Activated CD8-positive, alpha-beta memory T cell treated with anti-CD3 and anti-CD28 coated beads for 4 hours (primary cell): Measurements from ENCODE around the gene CCN6.
"Not testable (repeated sequence)": the region's sequence is repeated elsewhere in the genome, so short reads cannot be mapped to it uniquely, and the experiment has no call there.

Source experiments
- DNase-seq, 2 donors: peaks; one replicate each; pipeline ENCODE4 v3.0.0-alpha.2; 2020; ENCODE audit warnings: low read depth in 2 of 2

CCN6 gene

DNA sequence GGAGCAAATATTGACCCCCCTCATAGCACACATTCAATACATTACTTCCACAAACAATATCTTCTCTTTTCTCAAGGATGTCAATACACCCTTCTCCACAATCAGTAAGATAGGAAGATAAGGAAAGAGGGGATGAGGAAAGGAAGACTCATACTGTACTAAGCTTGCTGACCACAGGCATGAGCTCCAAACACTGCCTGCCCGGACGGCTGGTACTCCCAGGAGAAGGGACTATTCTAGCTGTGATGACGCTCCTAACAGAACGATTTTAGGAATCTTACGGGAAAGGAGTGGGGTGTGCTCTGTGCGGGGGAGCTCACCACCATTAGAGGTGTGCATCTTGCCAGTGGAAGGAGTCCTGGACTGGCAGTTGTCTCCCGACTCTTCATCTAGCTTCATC is 3.9 kb upstream of the CCN6 start:
- DNase-seq: no peak

- DNase-seq: no peak
Observed at GRCh38 chr6:112050429-112050828, 3.5 kb upstream of the CCN6 start.

DNA sequence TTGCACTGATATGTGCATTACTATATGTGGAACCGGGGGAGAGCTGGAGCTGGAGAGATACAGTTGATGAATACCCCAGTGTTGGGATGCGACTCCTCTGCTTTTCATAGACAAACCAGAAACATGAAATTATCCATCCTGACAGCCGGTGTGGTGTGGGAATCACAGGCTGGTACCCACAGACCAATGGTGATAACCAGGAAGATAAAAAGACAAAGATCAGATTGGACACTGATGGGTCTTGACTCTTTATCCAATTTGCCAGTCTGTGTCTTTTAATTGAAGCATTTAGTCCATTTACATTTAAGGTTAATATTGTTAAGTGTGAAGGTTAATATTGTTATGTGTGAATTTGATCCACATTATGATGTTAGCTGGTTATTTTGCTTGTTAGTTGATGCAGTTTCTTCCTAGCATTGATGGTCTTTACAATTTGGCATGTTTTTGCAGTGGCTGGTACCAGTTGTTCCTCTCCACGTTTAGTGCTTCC is 2.6 kb upstream of the CCN6 start:
- not testable (repeated sequence) for DNase-seq

GRCh38 chr6:112054555-112055190 is 769 bp downstream of the CCN6 start:
- no peak for DNase-seq

DNA sequence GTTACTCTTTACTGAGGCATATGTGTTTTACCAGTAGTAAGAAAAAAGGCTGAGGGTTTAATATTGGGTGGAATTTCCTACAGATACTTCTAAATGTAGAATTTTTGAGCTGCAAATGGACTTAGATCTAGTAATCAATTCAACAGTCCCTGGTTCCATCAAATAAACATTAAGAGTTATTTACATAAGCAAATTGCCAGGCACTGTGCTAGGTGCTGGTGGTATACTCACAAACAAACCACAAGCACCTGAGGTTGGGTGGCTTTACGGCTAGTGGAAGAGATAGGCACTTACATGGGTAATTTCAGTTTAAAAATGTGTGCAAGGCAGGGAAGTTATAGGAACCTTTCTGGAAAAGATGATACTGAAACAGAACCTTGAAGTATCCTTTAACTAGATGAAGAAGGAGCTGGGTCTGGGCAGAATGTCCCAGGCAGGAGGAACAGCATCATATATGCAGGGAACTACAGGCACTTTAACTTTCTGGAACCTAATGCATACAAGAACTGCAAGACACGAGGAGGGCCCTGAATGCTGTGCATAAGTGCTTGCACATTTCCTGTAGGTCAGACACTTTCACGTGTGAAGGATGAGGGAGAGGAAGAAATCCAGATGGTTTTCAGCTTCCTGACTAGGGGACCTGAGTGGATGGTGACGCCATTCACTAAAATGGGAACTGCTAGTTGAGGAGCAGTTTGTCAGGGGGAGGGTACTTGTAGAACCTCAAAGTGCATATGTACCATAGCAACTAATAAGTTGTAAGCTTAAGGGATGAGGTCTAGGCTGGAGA is 4.5 kb downstream of the CCN6 start:
- no peak for DNase-seq

GRCh38 chr6:112061605-112062004 is 7.7 kb downstream of the CCN6 start:
- no peak for DNase-seq

- no peak for DNase-seq
Observed at GRCh38 chr6:112062966-112063365, 9.1 kb downstream of the CCN6 start.

DNA sequence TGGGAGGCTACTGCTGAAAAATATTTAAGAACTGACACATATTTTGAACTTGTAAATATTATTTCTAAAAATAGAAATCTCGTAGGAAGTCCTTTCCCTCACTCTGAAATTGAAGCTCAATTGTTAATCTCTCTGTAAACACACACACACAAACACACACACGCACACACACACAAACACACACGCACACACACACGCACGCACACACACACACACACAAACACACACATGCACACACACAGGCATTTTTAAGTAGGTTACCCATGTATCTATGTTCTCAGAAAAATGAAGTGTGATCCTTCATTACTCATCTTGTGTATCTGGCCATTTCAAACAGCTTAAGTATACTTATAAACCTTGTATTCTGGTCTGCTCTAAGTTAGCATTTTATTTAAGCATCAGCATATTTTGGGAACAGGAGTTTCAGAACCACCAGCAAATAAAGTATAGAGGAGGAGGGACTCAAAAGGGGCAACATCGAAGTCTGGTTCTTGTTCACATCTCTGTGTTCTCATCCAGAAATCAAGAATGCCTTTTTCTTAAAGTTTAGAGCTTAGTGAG is 11.6 kb downstream of the CCN6 start:
- no peak for DNase-seq

DNA sequence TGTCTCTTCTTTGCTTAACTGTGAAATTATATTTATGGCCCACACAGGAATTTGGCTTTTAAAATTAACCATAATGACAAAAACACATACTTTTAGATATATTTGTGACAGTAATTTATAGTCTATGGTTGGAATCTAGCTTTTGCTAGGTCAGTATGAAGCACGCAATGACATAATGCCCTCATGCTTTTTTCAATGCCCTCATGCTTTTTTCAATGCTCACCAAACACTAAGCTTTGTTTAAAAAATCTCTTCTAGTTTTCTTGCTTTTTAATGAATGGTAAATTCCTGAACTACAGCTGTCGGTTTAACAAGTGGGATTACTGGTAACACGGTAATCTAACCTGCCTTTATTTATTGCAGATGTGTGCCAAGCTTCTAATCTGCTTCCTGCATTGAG is 12.7 kb downstream of the CCN6 start:
- DNase-seq: no peak

- DNase-seq: no peak
Observed at GRCh38 chr6:112081569-112081968, 27.7 kb downstream of the CCN6 start.

DNA sequence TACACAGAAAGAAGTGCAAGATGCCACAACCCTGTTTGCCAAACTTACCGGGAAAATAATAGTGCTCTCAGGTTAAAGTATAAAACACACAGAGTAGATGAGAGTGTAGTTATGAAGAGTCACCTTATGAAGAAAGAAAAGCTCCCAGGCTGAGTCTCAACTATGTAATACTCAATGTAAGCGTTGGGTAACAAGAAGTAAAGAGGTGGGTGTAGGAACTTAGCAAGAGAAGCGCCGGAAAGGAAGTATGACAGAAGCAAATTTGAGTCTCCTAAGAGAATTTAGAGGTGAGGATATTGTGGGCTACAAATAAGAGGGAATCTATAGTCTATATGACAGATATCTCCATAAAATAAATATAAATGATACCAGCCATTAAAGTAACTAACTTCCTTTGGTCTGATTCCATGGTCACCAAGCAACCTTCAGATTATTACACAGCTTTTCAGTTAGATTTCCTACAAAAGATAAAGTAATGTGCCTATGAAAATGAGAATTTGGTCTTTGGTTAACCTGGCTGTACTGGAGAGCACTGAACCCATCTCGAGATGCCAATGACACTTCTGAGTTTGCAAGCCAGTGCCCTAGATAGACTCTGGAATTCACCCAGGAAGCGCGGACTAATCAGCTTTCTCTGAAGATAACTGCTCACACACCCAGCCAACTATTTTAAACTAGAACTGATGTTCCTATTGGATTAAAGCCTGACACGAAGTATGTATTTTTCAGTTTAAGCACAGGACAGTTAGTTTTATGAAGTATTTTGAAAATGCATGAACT is 31.6 kb downstream of the CCN6 start:
- DNase-seq: no peak

DNA sequence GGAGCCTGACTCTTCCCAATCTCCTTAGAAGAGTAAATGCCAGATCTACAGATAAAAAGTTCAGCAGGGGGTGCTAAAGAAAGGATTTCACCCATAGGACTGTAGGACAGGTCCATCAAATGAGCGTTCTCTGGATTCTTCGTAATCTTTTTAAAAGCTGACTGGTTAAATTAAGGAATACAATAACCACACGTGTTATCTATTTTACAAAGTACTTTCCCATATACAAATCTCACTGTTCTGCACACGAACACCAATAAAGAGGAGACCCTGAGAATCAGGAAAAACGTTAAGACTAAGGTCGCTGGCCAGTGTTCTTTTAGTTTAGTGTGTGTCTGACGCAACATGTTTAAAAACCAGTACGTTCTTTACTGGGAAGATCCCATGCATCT is 32.8 kb downstream of the CCN6 start:
- DNase-seq: no peak

DNA sequence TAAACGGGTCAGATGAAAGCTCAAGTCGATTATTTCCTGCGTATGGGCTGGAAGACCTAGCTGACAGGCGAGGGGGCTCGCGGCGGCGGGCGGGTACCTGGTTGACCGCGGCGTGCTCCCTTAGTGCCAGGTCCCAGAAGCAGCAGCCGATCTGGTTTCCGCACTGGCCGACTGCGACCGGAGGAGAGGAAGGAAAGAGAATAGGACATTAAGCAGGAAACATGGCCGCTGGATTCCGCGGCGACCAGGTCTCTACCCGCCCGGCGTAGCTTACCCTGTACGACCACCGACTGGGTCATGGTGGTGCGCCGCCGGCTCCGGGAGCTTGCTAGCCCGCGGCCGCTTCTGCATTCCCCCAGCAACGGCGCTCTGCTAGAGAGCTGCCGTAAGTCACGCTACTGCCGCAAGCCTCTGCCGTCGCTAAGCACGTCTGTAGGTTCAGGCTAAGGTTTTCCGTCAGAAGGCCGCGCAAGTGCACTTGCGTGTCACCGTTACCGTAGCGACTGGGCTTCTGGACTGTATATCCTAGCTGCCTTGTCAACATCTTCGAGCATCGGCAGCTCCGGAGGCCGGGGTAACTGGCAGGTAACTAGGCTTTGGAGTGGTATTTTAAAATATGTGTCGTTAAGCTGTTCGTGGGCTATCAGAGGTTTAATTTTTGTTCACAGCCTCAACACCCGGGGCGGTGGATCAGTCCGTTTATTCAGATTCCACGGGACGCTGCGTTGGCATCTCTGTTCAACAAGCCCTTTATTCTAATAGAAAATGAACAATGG is 33.4 kb downstream of the CCN6 start, which contains the start of the genes FAM229B and TUBE1:
TSS of gene FAM229B (plus strand) at position 456 of the 776 bp plus-strand sequence. CDS start 11,693 bp downstream, outside the sequence.
TSS of gene TUBE1 (minus strand) at position 347 of the 776 bp plus-strand sequence. CDS start at position 299, 48 bp downstream.
- peak; percentile 75 to 84 for DNase-seq

- DNase-seq: no peak
Observed at GRCh38 chr6:112087916-112088315, 34.0 kb downstream of the CCN6 start.

DNA sequence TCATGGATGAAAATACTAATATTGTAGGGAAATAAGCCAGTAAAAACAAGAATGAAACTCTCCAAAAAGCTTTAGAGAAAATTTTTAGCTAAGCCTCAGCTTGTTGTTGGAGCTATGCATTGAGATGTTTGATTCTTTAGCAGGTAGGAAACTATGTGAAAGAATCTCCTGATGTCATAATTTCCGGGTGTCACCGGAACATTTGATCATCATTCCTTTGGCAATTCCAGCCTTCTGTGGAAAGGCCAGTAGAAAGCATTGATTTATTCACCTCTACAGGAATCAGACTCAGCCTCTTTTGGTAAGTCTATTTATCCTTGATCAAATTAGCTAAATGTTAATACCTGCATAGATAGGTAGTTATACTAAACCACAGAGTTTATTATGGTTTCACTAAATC is 43.0 kb downstream of the CCN6 start:
- no peak for DNase-seq

DNA sequence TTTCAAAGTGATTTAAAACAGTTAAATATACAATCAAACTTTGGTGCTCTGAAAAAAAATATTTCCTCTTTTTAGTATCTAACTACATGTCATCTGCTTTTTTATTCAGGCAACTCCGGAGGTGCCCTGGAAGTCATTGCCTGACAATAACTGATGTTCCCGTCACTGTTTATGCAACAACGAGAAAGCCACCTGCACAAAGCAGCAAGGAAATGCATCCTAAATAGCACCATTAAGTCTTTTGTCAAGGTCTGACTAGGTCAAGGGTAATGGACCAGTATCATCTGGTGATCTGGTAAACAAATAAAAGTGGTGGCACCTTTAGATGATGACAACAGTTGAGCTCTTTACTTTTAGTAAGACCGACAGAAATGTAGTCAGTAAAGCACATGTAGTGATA is 46.7 kb downstream of the CCN6 start:
- no peak for DNase-seq

GRCh38 chr6:112106026-112106425 is 52.1 kb downstream of the CCN6 start:
- DNase-seq: not testable (repeated sequence)

DNA sequence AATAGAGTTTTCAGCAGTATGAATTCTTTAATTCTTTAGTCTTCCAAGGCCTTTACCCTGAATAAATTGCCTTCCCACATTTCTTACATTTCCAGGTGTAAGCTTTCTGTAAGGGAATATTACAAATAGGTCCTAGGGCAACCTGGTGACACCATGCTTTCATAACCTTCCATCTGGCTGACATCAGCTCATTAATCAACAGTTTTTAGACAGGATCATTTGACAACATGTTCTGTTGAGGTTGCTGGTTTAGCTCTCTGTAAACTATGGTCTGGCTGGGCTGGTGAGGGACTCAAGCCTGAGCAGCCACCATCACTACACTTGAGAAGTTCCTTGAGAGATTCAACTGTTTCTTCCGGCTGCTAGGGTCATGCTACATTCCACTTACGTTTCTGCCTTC is 52.7 kb downstream of the CCN6 start:
- no peak for DNase-seq

DNA sequence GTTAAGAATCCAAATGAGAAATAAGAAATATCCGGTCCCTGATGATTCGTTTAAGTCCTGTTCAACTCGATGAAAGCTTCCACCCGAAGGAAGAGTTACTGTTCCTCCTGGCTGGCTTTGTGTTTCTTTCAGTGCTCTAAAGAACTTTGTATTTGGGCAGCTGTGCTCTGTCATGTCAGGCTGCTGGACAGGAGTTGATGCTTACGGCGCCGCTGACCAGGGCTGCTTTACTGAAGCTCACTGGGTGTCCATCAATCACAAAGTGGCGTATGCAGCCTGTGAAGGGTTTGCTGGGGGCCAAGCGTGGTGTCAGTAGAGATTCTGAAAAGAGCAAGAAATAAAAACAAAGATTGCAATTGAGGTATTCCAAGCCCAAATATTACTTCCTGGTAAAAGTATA is 55.4 kb downstream of the CCN6 start:
- DNase-seq: no peak

GRCh38 chr6:112113431-112113830 is 59.5 kb downstream of the CCN6 start:
- DNase-seq: no peak

DNA sequence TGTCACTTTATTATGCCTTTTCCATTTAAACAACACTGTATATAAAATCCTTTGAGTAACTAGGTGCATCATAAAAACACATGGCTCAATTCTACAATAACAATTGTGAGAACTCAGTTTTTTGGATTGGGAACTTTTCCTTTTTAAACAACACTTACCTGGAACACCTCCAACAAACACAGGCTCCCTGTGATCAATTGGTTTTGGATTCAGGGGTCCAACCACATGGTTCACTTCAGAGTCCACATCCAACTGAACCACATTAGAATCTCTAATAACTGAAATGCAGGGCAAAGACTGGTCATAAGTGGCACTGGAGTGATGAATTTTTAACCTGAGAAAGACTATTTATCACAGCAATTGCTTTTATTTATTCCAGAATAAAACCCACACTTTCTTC is 60.0 kb downstream of the CCN6 start:
- DNase-seq: no peak
